Activated B cell treated with CpG ODN at 0.5 μM for 24 hours (primary cell): ENCODE results near the gene ATP11B. TPM values are rescaled to one million over a fixed set of nuclear protein-coding genes. Genes with fewer than 3 reads are reported as not detected.

Experiments
- ATAC-seq: fragments of 200-7000 bp; cut with Tn5 transposase; one replicate; pipeline ENCODE4 v1.10.0; 2021; ENCODE audit warnings: low read depth, mild to moderate bottlenecking, moderate library complexity
- CTCF ChIA-PET: fragments of 350-600 bp; sonication (Branson Sonifier 250); formaldehyde crosslinking; loops from one replicate; lab custom pipeline; 2021; ENCODE audit warnings: antibody characterized with exemption; lab: Charles Lee
- POLR2A ChIA-PET: fragments of 350-600 bp; sonication (Branson Sonifier 250); formaldehyde crosslinking; loops from one replicate; lab custom pipeline; 2021; ENCODE audit warnings: antibody characterized with exemption; lab: Charles Lee
- DNase-seq: peaks from one replicate; pipeline ENCODE4 v3.0.0; 2022
- H3K27ac Mint-ChIP-seq: one replicate; pipeline ENCODE4 v1.8.0; 2020; ENCODE audit warnings: mixed read lengths
- H3K27me3 Mint-ChIP-seq: one replicate; pipeline ENCODE4 v1.8.0; 2021; ENCODE audit warnings: mixed read lengths
- H3K36me3 Mint-ChIP-seq: one replicate; pipeline ENCODE4 v1.8.0; 2021; ENCODE audit warnings: low read depth, mixed read lengths
- H3K4me1 Mint-ChIP-seq: one replicate; pipeline ENCODE4 v1.8.0; 2021; ENCODE audit warnings: mixed read lengths
- H3K4me3 Mint-ChIP-seq: one replicate; pipeline ENCODE4 v1.8.0; 2020; ENCODE audit warnings: mild to moderate bottlenecking, mixed read lengths
- H3K9me3 Mint-ChIP-seq: one replicate; pipeline ENCODE4 v1.8.0; 2020; ENCODE audit warnings: mixed read lengths
- intact Hi-C: fragments of 100-400 bp; cut with micrococcal nuclease; formaldehyde crosslinking; loops from one replicate; pipeline ENCODE4 v1.15.1; 2024
- total RNA-seq: library from RNA; stranded (reverse); gene quantifications from 2 replicates; pipeline ENCODE4 v1.2.3, GENCODE V29; 2022
- TF ChIP-seq, protein P1 (sequence below): fragments of 200-600 bp; IDR thresholded peaks from one replicate; pipeline ENCODE4 v1.8.0; 2022; ENCODE audit warnings: antibody characterized with exemption, mild to moderate bottlenecking

Gene ATP11B
- total RNA-seq, 1 donor from 2014 or later = 93.3 TPM

DNA sequence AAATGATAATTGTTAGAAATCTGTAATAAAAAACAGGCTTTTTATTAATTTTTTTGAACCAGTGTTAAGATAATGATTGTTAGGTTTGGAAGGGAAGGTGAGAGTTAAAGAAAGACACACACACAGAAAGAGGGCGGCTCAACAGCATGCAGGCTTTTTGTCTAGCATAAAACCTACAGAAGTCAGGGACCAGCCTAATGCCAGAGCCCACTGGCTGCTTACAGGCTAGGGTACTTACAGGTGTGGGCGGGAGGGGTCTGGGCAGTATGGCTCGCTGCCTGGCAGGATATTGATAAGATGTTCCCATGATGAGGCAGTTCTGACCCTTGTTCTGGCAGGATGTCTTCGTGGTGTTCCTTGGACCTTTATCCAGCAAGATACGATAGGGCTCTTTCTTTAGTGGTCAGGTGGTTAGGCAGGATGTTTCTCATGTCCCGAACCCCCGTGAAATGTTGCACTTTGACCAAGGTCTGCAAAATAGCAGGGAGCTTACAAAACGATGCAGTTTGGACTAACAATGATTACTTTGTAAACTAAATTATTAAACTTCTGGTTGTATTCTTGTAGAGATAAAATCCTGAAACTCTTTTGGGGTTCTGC lies 102.3 kb downstream of the ATP11B start:
- no peaks in the 10 kb centered on the region for H3K4me1 Mint-ChIP-seq
- CTCF ChIA-PET = no interaction called here
- peaks cover 70% of the 10 kb centered on the region for H3K36me3 Mint-ChIP-seq
- DNase-seq (no peak), ATAC-seq (no peak)
- TF ChIP-seq, protein P1, sequence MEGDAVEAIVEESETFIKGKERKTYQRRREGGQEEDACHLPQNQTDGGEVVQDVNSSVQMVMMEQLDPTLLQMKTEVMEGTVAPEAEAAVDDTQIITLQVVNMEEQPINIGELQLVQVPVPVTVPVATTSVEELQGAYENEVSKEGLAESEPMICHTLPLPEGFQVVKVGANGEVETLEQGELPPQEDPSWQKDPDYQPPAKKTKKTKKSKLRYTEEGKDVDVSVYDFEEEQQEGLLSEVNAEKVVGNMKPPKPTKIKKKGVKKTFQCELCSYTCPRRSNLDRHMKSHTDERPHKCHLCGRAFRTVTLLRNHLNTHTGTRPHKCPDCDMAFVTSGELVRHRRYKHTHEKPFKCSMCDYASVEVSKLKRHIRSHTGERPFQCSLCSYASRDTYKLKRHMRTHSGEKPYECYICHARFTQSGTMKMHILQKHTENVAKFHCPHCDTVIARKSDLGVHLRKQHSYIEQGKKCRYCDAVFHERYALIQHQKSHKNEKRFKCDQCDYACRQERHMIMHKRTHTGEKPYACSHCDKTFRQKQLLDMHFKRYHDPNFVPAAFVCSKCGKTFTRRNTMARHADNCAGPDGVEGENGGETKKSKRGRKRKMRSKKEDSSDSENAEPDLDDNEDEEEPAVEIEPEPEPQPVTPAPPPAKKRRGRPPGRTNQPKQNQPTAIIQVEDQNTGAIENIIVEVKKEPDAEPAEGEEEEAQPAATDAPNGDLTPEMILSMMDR = no peak
- intact Hi-C loops = no loop called here
- H3K9me3 Mint-ChIP-seq = no peaks in the 10 kb centered on the region
- H3K4me3 Mint-ChIP-seq = no peak overlapping the region
- POLR2A ChIA-PET = no interaction called here
- no peaks in the 10 kb centered on the region for H3K27me3 Mint-ChIP-seq
- H3K27ac Mint-ChIP-seq = no peak overlapping the region

DNA sequence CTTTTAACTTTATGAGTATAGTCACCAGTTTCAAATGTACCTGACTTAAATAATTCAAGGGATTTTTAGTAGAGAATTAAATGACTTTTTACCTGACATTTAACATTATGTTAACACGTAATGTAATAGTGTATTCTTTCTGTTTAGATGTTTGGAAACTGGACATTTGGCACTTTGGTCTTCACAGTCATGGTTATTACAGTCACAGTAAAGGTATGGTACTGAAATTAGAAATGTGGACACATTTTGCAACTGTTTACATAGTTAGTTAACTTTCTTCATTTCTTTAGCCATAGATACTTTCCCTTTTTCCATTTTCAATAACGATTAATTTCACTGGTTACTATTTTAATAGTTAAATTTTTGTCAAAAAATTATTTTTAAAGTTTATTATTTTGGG lies 103.2 kb downstream of the ATP11B start:
- ATAC-seq = no peak
- H3K4me1 Mint-ChIP-seq = no peaks in the 10 kb centered on the region
- no peak overlapping the region for H3K27ac Mint-ChIP-seq
- no peak overlapping the region for H3K4me3 Mint-ChIP-seq
- POLR2A ChIA-PET = no interaction called here
- CTCF ChIA-PET = no interaction called here
- H3K9me3 Mint-ChIP-seq = no peaks in the 10 kb centered on the region
- TF ChIP-seq, protein P1 = no peak
- H3K36me3 Mint-ChIP-seq = peaks cover 63% of the 10 kb centered on the region
- intact Hi-C loops = no loop called here
- H3K27me3 Mint-ChIP-seq = no peaks in the 10 kb centered on the region
- DNase-seq = no peak

DNA sequence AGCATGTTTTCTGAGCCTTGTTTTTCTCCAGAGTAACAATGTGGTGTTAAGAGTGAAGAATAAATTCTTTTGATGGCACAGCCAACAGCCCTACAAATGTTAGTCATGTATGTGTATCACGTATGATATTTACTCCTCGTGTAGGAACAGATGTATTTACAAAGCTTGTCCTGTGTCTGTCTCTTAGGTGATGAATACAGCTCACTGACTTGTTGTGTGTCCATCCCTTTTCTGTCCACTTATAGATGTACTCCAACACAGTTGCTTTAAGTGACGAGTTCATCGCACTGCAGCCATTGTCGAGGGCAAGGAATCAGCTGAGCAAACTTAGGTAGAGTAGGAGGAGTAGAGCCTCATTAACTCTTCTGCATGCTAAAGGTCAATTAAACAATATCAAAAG lies 108.9 kb downstream of the ATP11B start:
- no peaks in the 10 kb centered on the region for H3K9me3 Mint-ChIP-seq
- ATAC-seq (no peak), DNase-seq (no peak)
- POLR2A ChIA-PET = no interaction called here
- peaks cover 59% of the 10 kb centered on the region for H3K36me3 Mint-ChIP-seq
- no peaks in the 10 kb centered on the region for H3K4me1 Mint-ChIP-seq
- intact Hi-C loops = loop anchor here (10.0 kb wide), 1 partner anchor 187 kb away; no protein-coding TSS in a partner anchor
- no peaks in the 10 kb centered on the region for H3K27me3 Mint-ChIP-seq
- H3K4me3 Mint-ChIP-seq = no peak overlapping the region
- TF ChIP-seq, protein P1 = no peak
- CTCF ChIA-PET = interaction anchor here (1.2 kb wide), 1 partner anchor 188 kb away, joined by 4 read pairs; no protein-coding TSS in a partner anchor
- no peak overlapping the region for H3K27ac Mint-ChIP-seq

DNA sequence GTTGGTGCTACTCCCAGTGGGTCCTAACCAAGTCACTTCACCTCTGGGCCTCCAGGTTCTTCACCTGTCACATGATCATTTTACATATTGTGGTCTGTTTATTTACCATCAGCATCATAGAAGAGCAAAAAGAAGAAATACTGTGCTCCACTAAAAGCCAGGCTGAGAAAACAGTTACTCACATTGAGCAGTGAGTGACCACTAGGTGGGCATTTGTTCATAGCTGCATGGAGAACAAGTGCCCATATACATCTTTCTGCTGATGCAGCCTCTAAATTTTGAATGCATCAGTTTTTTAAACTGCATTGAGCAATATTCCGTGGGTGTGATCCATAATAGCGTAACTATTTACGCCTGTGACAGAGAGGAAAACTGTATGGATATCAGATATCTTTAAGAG lies 110.9 kb downstream of the ATP11B start:
- Mint-ChIP-seq H3K9me3 (no peaks in the 10 kb centered on the region), H3K36me3 (peaks cover 63% of the 10 kb centered on the region), H3K27me3 (no peaks in the 10 kb centered on the region), H3K27ac (no peak overlapping the region), H3K4me1 (no peaks in the 10 kb centered on the region), H3K4me3 (no peak overlapping the region)
- ChIA-PET POLR2A (no interaction called here), CTCF (interaction anchor here (0.8 to 1.3 kb wide), 2 partner anchors 9 to 190 kb away, joined by 3 read pairs; no protein-coding TSS in a partner anchor)
- TF ChIP-seq, protein P1 = no peak
- DNase-seq = no peak
- no peak for ATAC-seq
- intact Hi-C loops = loop anchor here (10.0 kb wide), 1 partner anchor 189 kb away; no protein-coding TSS in a partner anchor

DNA sequence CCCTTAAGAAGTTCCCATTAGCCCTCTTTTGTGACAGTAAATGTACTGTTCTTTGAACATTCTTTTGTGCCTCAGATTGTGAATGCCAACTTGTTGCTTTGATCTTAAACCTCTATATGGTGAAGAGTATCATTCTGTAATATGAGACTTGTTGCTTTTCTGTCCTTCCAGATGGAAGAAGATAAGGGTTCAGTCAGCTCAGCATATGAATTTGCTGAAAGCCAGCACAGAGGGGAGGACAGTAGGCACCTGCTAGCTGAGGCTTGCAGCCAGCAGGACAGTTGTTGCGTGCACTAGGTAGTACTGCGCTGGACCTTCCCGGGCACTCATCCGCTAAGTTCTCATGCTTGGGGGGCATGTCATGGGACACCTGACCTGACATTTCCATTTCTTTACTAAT lies 112.3 kb downstream of the ATP11B start:
- TF ChIP-seq, protein P1 = no peak
- Mint-ChIP-seq H3K4me3 (no peak overlapping the region), H3K27ac (no peak overlapping the region), H3K4me1 (no peaks in the 10 kb centered on the region), H3K27me3 (no peaks in the 10 kb centered on the region), H3K36me3 (peaks cover 54% of the 10 kb centered on the region), H3K9me3 (no peaks in the 10 kb centered on the region)
- ChIA-PET CTCF (no interaction called here), POLR2A (no interaction called here)
- ATAC-seq = no peak
- no peak for DNase-seq
- intact Hi-C loops = loop anchor here (10.0 kb wide), 1 partner anchor 191 kb away; no protein-coding TSS in a partner anchor
